GM06990 (cell line): ENCODE measurements around the gene GLOD4.

Experiments
- DNase-seq: peaks from one replicate; pipeline ENCODE4 v3.0.0-alpha.2; 2011; ENCODE audit not compliant: insufficient read length; ENCODE audit errors: extremely low read depth
- H3K27me3 ChIP-seq: replicated peaks from 2 replicates; pipeline ENCODE4 v1.6.0; 2011; ENCODE audit warnings: low read length; ENCODE audit not compliant: control insufficient read depth, insufficient read depth
- H3K36me3 ChIP-seq: 2 replicates; pipeline ENCODE4 v1.5.1; 2011; ENCODE audit warnings: low read length; ENCODE audit not compliant: control insufficient read depth, insufficient read depth
- H3K4me3 ChIP-seq: replicated peaks from 2 replicates; pipeline ENCODE4 v1.5.1; 2011; ENCODE audit warnings: low read depth, mild to moderate bottlenecking, control low read depth, low read length
- CTCF ChIP-seq: IDR thresholded peaks from 2 replicates; pipeline ENCODE4 v1.5.1; 2011; ENCODE audit warnings: low read length, control low read depth, mild to moderate bottlenecking, inconsistent platforms; ENCODE audit not compliant: insufficient read depth, poor library complexity, severe bottlenecking

Gene GLOD4

DNA sequence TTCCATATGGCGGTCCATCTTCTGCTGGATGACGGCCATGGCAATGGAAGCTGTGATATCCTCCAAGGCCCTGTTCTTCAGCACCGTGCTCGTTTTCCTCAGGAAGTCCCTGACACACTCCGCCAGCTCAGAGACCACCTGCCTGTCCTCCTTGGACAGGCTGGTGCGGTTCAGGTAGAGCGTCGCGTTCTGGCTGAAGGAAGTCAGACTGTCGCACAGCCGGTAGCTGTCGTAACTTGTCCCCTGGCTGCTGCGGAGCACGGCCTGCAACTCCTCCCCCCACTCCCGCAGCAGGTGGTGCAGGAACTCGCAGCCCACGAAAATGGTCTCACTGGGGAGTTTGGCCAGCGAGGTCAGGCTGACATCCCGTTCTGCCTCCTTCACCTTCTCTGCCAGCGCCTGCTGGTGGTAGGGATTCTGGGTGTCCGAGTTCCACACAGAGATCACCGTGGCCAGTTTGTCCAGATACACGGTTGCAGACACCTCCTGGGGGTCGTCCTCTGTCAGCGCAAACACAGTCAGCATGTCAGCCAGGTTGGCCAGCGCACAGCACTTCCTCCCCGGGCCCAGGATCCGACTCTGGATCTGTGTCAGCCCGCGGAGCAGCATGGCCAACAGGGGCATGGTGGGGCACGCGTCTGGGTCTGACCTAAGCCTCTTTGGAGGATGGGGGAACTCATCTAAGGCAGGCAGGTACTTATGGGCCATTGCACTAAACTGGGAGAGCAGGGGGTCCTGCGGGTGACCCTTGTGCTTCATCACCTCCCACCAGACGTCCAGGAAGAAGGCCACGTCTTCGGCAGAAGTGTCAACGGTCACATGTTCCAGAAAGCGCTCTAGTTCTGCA is 35.1 kb downstream of the GLOD4 start:
- Histone ChIP-seq H3K4me3 (no peak overlapping the region), H3K27me3 (no peaks in the 10 kb centered on the region), H3K36me3 (peaks cover 39% of the 10 kb centered on the region)
- DNase-seq: no peak
- no peak for TF ChIP-seq CTCF

DNA sequence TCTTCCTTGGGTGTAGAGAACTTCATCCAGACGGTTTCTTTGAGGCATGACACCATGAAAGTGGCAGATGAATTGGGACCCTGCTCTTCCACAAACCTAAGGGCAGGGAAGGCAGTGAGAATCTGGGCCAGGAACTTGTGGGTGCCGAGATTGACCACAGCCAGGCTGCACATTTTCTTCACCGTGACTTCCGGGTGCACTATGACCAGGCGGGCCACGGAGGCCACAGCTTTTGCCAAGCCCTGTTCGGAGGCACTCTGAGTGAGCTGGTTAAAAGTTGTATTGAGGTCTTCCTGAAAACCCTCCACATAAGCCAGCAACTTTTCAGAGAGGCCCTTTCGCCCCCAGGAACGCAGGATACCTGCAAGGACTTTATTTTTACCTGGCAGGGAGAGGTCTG is 35.9 kb downstream of the GLOD4 start:
- Histone ChIP-seq H3K4me3 (no peak overlapping the region), H3K27me3 (no peaks in the 10 kb centered on the region), H3K36me3 (peaks cover 42% of the 10 kb centered on the region)
- TF ChIP-seq CTCF: no peak
- DNase-seq: no peak

GRCh38 chr17:745406-745805 is 36.7 kb downstream of the GLOD4 start:
- DNase-seq: no peak
- H3K4me3 ChIP-seq: no peak overlapping the region
- peaks cover 42% of the 10 kb centered on the region for H3K36me3 ChIP-seq
- TF ChIP-seq CTCF: no peak
- no peaks in the 10 kb centered on the region for H3K27me3 ChIP-seq

DNA sequence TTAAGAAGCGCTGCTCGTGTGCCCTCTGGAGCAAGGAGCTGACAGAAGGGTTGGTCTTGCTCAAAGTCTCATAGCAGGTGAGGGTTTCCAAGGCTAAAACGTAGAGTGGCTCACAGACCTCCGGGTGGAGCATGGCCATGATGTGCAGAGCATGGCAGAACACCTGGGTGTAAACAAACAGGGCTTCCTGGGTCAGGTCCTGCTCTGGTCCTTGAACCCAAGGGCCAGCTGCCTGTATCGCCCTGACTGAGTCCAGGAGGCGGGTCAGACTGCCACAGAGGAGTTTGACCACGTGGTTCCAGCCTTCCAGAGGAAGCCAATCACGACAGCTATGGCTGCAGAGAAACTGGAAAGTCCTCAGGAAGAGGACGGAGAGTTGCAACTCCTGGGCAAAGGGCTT is 37.1 kb downstream of the GLOD4 start:
- no peak overlapping the region for H3K4me3 ChIP-seq
- no peaks in the 10 kb centered on the region for H3K27me3 ChIP-seq
- peaks cover 42% of the 10 kb centered on the region for H3K36me3 ChIP-seq
- no peak for DNase-seq
- no peak for TF ChIP-seq CTCF

GRCh38 chr17:743139-743538 is 38.9 kb downstream of the GLOD4 start:
- TF ChIP-seq CTCF: no peak
- no peak for DNase-seq
- Histone ChIP-seq H3K27me3 (no peaks in the 10 kb centered on the region), H3K4me3 (no peak overlapping the region), H3K36me3 (peaks cover 42% of the 10 kb centered on the region)
